Measurements from ENCODE around the gene CAT.
A peak's percentile ranks its signal among the peaks of the same experiment; 100 is the strongest.
"Not testable (repeated sequence)": the region's sequence is repeated elsewhere in the genome, so short reads cannot be mapped to it uniquely, and the experiment has no call there.

The CAT gene

GRCh38 chr11:34438529-34439507 lies at the start of gene CAT:
TSS of gene CAT (plus strand) at chr11:34438934. CDS start at chr11:34439014, 80 bp downstream.
- peak; percentile 92 to 96 for DNase-seq (ENCODE audit: low read depth in 2 of 2)

- no peak for DNase-seq (ENCODE audit: low read depth in 2 of 2)
Observed at GRCh38 chr11:34394771-34395300, 43.9 kb upstream of the CAT start.

GRCh38 chr11:34395916-34396550 lies 42.7 kb upstream of the CAT start:
- no peak for DNase-seq (ENCODE audit: low read depth in 2 of 2)

GRCh38 chr11:34397120-34397519 lies 41.6 kb upstream of the CAT start:
- no peak for DNase-seq (ENCODE audit: low read depth in 2 of 2)

GRCh38 chr11:34397811-34398210 lies 40.9 kb upstream of the CAT start:
- DNase-seq (ENCODE audit: low read depth in 2 of 2), result no peak

GRCh38 chr11:34403431-34403830 lies 35.3 kb upstream of the CAT start:
- no peak for DNase-seq (ENCODE audit: low read depth in 2 of 2)

- DNase-seq (ENCODE audit: low read depth in 2 of 2), result no peak
Observed at GRCh38 chr11:34404280-34404679, 34.5 kb upstream of the CAT start.

- DNase-seq (ENCODE audit: low read depth in 2 of 2), result no peak
Observed at GRCh38 chr11:34405079-34405858, 33.5 kb upstream of the CAT start.

GRCh38 chr11:34406413-34406812 lies 32.3 kb upstream of the CAT start:
- DNase-seq (ENCODE audit: low read depth in 2 of 2), result no peak

GRCh38 chr11:34407121-34407813 lies 31.5 kb upstream of the CAT start:
- no peak for DNase-seq (ENCODE audit: low read depth in 2 of 2)

GRCh38 chr11:34408580-34409172 lies 30.1 kb upstream of the CAT start:
- DNase-seq (ENCODE audit: low read depth in 2 of 2), result no peak

GRCh38 chr11:34411111-34411510 lies 27.6 kb upstream of the CAT start:
- DNase-seq (ENCODE audit: low read depth in 2 of 2), result no peak

- no peak for DNase-seq (ENCODE audit: low read depth in 2 of 2)
Observed at GRCh38 chr11:34411791-34412190, 26.9 kb upstream of the CAT start.

GRCh38 chr11:34413263-34413662 lies 25.5 kb upstream of the CAT start:
- no peak for DNase-seq (ENCODE audit: low read depth in 2 of 2)

- no peak for DNase-seq (ENCODE audit: low read depth in 2 of 2)
Observed at GRCh38 chr11:34415538-34415937, 23.2 kb upstream of the CAT start.

- DNase-seq (ENCODE audit: low read depth in 2 of 2), result no peak
Observed at GRCh38 chr11:34416088-34416487, 22.6 kb upstream of the CAT start.

GRCh38 chr11:34416766-34417165 lies 22.0 kb upstream of the CAT start:
- no peak for DNase-seq (ENCODE audit: low read depth in 2 of 2)

GRCh38 chr11:34417202-34417601 lies 21.5 kb upstream of the CAT start:
- DNase-seq (ENCODE audit: low read depth in 2 of 2), result no peak

GRCh38 chr11:34419158-34419557 lies 19.6 kb upstream of the CAT start:
- DNase-seq (ENCODE audit: low read depth in 2 of 2), result no peak

- no peak for DNase-seq (ENCODE audit: low read depth in 2 of 2)
Observed at GRCh38 chr11:34423300-34423699, 15.4 kb upstream of the CAT start.

GRCh38 chr11:34424826-34425225 lies 13.9 kb upstream of the CAT start:
- DNase-seq (ENCODE audit: low read depth in 2 of 2), result not testable (repeated sequence)
